Left ventricle myocardium superior (tissue), 1 donor: ENCODE data around the gene DTX1. TPM values are rescaled to one million over a fixed set of nuclear protein-coding genes. Genes with fewer than 3 reads are reported as not detected.
"Not testable (repeated sequence)": the region's sequence is repeated elsewhere in the genome, so short reads cannot be mapped to it uniquely, and the experiment has no call there.

Experiments
- ATAC-seq: fragments of 200-7000 bp; cut with Tn5 transposase; one replicate; pipeline ENCODE4 v1.9.1; 2020; ENCODE audit warnings: mild to moderate bottlenecking, moderate library complexity
- DNase-seq: peaks from one replicate; pipeline ENCODE4 v3.0.0-alpha.2; 2020
- intact Hi-C: fragments of 100-400 bp; cut with micrococcal nuclease; formaldehyde crosslinking; loops from one replicate; pipeline ENCODE4 v1.11.0; 2022
- total RNA-seq: library from RNA; stranded (reverse); fragmentation: NEBNext Ultra II Directional; extraction: Animal tissue kit (Norgen Biotek cat#: 25700); gene quantifications from one replicate; pipeline ENCODE4 v1.2.1, GENCODE V29; 2021
- donor health status: DM: no; HTN: yes; CAD: no; lungs with severe emphysema.

The DTX1 gene
- total RNA-seq, 1 donor from 2014 or later = 2.4 TPM

DNA sequence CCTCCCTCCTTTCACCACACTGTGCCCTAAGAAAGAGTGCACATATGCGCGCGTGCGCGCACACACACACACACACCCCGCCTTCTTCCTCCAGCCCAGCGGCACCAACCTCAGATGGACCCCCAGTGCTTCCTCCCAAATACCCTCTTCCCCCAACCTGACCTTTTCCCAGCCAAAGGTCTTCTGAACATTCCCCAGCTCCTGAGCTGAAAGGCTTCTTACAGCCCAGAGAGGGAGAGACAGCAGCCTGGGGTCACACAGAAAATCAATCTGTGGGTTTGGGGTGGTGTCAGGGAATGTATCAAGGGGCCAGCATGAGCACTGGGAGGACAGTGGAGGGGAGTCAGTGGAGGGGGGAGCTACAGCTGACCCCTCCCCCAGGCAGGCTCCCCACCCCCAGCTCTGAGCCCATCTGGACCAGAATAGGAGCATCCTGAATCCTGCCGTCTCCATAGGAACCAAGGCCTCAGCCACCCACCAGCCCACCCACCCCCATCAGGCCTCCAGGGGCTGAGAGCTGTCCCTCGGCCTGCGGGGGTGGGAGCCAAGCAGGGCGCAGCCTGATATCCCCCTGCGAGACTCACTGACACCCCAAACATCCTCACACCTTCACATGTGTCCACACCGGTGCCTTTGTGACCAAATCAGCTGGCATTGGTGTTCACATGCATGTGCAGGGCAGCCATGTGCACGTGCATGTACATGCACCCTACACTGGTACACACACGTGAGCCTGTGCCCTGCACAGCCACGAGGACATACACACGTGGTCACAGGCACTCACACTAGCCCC lies 73.3 kb downstream of the DTX1 start:
- DNase-seq = no peak
- intact Hi-C loops = no loop called here
- ATAC-seq = no peak

DNA sequence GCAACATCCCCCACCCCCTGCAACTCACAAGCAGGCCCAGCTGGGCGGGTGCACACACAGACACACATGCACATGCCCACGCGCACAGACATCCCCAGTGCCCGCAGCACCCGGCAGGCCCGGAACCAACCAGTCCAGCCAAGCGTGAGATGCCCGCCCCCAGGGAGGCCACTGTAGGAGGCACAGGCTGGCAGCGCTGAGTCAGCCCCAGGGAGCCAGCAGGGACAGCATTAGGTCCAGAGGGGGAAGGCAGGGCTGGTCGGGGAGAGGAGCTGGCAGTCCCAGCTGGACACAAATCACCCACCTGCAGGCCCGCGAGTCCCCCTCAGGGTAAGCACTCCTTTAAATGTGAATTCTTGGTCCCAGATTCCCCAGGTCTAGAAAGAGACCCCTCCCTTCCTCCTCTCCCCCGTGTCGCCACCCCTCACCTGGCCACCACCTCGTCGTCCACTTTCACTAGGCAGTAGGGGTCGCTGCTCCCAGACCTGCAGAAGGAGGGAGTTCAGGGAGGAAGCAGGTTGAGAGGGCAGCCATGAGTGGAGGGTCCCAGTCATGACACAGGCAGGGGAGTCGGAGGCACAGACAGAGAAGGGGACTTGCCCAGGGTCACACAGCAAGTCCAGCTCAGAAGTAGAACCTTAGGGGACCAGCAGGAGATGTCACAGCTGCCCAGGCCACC lies 74.1 kb downstream of the DTX1 start:
- no peak for DNase-seq
- ATAC-seq = no peak
- intact Hi-C loops = no loop called here

DNA sequence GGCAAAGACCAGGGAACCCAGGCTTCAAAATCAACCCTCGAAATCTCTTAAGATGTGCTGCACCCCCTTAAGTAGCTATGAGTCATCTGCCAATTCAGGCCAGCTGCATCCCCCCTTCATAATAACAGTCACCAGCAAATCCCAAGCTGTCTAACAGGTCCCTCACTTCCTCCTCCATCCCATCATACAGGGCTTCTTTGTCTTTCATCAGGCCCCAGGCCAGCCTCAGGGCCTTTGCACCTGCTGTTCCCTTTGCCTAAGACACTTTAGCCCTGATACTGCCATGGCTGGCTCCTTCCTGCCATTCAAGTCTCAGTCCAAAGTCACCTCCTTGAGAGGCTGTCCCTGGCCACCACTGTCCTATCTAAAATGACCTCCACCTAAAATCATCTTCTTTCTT lies 75.0 kb downstream of the DTX1 start:
- intact Hi-C loops = no loop called here
- DNase-seq = no peak
- ATAC-seq = no peak

DNA sequence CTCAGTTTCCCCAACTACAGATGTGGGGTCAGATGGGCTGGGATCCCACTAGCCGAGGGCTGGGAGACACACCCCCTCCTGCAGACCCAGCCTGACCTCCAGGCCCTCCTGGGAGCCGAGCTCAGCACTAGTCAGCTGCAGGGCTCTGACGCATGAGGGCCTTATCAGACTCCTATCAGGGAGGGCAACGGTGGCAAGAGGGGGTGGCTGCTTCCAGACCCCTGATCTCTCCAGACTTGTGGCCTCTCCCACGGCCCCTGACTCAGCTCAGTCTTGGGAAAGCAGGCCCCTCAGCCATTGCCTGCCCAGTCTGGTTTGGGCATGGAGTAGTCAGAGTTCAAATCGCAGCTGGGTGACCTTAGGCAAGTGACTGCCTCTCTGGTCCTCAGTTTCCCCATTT lies 76.5 kb downstream of the DTX1 start:
- intact Hi-C loops = no loop called here
- ATAC-seq (no peak), DNase-seq (no peak)

DNA sequence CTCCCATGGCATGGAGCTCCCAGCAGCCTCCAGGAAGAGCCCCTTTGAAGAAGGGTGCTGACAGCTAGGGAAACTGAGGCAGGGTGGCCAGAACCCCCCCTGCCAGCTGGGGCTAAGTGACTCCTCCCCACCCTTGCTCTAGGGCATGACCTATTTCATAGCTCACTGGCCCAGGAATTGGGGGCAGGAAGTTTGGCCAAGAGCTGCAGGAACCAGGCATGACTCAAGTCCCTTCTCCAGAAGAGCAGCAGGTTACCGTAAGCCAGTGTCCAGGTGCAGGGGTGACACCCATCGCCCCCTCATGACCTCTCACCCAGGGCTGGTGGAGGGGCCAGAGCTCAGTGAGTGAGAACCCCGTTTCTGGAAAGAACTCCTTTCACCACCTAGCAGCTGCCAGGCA lies 77.1 kb downstream of the DTX1 start:
- ATAC-seq (no peak), DNase-seq (no peak)
- intact Hi-C loops = no loop called here

DNA sequence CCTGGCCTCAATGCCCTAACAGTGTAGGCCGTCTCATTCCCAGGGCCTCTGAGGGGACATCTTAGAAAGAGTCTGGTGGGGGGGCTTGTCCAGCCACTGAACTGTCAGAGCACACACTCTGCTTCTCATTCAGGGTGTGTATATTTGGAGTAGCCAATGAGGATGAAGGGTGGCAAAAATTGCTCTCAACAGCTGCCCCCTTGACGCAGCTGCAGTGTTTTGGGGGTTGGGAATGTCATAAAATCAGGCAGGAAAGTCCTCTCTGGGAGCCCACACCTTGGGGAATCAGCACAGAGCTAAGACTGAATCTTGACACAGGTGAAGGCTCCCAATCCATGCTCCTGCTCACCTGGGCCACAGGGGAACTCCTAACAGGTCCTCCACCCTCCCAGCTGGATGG lies 77.5 kb downstream of the DTX1 start:
- DNase-seq = no peak
- intact Hi-C loops = no loop called here
- no peak for ATAC-seq

DNA sequence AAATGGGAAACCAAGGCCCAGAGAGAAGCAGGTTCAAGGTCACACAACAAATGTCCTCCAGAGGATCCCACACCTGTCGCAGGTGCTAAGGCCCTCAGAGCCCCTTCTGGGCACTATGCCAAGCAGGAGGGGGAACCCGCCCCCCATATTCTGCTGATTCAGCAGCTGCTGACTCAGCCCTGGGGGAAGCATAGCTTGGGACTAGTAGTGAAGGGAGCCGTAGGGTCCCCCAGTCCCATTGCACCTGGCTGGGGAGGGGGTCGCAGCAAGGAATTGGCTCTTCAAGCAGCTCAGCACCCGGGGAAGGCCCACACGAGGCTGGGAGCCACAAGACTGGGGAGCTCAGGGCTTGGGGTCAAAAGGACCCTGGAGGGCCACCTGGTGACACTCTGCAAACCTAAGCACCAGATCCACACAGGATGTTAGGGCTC lies 78.0 kb downstream of the DTX1 start:
- ATAC-seq (no peak), DNase-seq (no peak)
- intact Hi-C loops = no loop called here

DNA sequence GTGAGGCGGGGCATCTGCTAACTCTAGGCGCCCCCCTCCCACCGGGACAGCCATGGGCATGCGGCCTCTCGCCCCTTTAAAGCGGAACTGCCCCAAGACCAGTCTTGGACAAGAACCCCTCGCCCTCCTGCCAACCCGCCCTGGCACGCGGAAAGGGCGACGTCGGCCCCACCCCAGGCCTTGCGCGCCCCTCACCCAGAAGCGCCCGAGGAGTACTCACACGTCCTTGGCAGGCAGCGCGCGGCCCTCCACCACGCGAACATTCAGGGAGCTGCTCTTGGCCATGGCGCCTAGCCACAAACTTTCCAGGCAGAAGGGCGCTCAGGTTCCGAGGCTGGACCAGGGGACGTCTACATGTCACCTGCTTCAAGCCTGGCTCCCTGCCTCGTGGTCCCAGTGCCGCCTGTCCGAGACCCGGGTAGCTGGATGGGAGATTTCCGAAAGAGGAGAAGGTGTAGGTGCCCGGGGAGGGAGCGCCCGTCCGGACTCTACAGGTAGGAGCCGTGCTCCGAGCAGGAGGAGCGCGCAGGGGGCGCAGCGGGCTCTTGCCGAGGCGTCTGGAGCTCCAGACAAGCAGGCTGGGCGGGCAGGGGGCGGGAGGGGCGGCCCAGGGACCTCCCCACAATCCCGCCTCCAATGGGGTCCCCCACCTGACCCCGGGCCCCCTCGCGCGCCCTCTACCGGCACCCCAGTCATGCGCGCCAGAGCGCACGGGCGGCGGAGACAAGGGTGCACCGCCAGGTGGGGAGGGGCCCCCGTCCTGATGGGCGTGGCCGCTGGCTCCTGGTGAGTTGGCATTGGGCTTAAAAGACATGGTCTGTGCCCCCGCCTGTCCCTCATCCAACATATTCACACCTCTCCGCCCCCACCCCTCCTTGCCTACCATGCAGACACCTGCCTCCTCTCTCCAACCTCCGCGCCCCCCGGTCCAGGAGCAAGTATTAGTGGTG lies 78.9 kb downstream of the DTX1 start, which contains the start of gene RASAL1:
TSS of gene RASAL1 (minus strand) at position 584 of the 950 bp plus-strand sequence. CDS start at position 285, 299 bp downstream.
- DNase-seq = no peak
- intact Hi-C loops = no loop called here
- ATAC-seq = no peak

DNA sequence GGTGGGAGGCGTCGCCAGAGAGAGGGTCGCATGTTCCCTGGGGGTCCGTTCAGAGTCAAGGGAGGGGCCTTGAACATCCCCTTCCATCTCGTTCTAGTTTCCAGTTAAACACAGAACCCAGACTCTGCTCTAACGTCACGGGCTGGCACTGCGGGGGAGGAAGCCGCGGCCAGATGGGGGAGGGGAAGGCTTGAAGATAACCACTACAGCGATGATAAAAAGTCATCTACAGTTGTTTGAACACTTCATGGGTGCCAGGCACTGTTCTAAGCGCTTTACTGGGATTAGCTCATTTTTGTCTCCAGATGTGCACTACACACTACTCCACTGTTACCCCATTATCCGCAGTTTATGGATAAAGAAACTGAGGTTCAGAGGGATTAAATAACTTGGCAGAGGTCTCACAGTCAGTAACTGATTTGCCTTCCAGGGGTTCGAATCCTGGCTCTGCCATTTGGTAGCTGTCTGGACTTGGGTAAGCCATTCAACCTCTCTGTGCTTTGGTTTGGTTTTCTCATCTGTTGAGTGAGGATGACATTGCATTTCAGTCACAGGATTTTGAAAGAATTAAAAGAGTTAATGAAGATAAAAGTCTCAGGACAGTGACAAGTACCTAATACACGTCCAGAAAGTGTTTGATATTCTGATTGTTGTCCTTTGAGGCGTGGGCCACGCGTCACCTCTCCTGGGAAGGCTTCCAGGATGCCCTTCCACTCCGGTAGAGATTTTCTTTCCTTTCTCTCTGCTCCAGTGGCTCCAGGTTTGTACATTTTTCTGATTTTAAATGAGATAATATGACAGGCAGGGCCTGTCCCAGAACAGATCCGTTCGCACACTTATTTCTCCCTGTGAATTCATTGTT lies 79.8 kb downstream of the DTX1 start:
- DNase-seq = no peak
- intact Hi-C loops = no loop called here
- no peak for ATAC-seq

DNA sequence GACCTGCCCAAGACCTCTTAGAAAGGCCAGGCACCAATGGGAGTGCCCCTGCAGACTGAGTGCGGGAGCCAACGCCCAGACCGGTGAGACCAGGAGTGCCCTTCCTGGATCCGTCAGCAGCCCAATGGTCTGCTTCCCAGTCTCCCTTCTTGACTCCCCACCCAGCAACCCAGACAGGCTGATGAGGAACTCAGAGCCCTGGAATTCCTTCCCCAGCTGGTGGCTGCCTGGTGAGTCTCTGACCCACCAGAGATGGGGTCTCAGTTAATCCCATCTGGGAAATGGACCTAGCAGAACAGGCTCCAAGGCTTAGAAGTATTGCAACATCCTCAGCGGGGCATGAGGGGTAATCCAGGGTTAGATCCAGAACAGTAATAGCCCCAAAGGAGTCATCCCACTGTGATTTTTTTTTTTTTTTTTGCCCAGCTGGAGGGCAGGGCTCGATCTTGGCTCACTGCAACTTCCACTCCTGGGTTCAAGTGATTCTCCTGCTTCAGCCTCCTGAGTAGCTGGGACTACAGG lies 80.5 kb downstream of the DTX1 start:
- no peak for DNase-seq
- intact Hi-C loops = no loop called here
- no peak for ATAC-seq

DNA sequence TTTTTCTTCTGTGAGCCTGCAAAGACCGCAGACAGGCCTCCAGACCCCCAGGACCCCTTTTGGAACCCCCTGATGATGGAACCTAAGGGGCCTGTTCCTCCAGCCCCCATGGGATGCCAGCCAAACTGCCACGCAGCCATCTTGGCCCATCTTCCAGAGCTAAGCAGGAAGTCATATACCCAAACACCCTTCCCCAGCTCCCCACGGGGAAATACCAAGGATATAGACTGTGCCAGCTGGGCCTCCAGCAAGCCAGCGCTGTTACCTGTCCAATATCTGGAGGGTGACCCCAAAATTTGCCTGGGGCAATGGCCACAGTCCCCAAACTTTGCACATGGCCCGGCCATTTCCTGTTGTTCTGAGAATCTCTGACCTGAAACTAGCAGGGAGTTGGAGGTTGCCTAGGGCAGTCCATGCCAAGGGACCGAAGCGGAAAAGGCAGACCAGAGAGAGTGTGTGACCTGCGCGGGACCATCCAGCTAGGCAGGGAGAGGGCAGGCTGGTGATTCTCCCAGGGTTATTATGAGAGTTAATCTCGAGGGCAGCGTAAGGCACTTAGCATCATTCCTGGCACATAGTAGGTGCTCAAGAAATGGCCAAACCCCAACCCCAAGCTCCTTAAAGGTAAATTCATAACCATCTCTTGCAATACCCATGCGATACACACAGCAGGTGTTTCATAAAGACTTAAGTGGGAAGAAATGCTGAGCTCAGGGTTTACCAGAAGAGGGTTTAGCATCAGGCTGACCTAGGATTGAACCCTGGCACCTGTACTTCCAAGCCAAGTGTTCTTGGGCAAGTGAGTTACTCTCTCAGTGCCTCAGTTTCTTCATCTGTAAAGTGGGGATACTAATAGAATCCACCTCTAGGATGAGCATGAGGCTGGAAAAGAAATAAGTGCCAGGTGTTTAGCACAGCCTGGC lies 81.6 kb downstream of the DTX1 start:
- DNase-seq = no peak
- ATAC-seq = no peak
- intact Hi-C loops = no loop called here

DNA sequence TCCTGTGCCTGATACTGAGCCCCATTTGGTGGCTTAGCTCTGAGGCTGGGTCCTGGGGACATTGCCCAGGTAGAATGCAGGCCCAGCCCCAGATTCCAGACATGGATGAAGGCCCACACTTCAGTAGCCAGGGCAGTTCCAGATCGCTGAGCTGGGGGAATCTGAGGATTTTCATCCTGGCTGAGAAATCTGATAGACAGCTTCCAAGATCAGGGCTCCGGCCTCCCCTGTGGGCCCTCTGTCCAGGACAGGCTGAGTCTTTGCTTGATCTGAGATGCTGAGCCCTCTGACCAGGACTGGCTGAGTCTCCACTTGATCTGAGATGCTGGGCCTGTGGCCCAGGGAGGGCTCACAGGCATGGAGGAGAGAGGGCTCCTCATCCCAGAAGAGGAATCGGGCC lies 82.3 kb downstream of the DTX1 start:
- intact Hi-C loops = no loop called here
- ATAC-seq = no peak
- DNase-seq = no peak

DNA sequence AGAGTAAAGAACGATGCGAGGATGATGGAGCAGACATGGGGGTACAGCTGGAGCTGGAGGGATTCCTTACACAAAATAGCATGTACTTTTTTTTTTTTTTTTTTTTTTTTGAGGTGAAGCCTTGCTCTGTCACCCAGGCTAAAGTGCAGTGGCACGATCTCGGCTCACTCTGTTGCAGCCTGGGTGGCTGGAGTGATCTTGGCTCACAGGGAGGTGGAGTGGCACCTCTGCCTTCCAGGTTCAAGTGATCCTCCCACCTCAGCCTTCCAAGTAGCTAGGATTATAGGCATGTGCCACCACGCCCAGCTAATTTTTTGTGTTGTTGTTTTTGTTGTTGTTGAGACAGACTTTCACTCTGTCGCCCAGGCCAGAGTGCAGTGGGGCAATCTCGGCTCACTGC lies 84.2 kb downstream of the DTX1 start:
- intact Hi-C loops = no loop called here
- ATAC-seq = no peak
- no peak for DNase-seq

DNA sequence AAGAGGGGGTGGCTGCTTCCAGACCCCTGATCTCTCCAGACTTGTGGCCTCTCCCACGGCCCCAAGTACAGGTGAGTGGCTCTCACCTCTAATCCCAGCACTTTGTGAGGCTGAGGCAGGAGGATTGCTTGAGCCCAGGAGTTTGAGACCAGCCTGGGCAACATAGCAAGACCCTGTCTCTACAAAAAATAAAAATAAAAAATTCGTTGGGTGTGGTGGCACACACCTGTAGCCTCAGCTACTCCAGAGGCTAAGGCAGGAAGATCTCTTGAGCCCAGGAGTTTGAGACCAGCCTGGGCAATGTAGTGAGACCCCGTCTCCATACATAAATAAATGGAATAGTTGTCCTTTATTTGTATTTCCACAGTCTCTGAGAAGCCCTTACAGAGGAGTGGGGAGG lies 85.2 kb downstream of the DTX1 start:
- DNase-seq, intact Hi-C loops, ATAC-seq: not testable (repeated sequence)

DNA sequence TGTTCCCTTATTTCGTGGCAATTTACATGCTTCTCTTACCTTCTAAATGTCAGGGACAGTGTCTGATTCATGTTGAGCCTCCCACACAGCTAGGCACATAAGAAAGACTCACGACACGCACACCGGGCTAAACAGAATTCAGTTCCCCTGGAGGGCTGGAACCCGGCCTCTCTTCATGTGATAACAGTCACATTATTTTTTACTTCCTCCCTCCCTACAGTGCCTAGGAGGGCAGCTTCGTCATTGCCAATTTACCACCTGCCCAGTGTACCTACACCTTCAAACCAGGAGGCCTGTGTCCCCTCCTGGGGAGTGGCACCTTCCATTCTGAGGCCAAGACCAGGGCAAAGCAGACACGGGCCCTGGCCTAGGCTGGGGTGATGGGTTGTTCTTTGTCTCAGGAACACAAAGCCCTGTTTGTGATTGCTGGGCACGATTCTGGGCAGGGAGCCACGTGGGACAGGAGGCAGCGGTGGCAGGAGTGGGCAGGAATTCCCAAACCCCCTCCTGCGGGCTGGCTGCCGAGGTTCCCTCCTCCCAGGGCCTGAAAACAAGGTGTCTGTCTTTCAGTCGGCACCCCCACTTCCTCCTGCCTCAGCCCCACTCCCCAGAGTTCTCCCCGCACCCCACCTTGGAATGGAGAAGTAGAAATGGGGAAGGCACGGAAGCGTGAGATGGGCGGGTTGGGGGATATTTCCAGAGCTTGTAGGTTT lies 85.8 kb downstream of the DTX1 start:
- DNase-seq (peak; percentile 60), ATAC-seq (peak; percentile 83)

DNA sequence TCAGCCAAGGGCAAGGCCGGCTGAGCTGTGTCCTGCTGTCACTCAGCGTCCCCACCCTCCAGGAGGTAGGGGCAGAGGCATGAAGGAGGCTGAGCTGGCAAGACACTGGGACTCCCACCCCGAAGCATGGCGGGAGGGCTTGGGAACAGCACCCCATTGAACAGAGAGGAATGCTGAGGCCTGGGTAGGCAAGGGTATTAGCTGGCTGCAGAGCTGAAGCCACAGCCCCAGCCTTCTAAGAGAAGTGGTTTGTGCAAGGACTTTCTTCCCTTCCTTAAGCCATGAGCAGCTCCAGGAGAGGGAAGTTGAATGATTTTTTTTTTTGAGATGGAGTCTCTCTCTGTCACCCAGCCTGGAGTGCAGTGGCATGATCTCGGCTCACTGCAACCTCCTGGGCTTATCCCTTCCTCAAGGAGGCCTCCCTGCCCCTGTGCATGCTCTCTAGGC lies 86.4 kb downstream of the DTX1 start:
- intact Hi-C loops = no loop called here
- DNase-seq (no peak), ATAC-seq (peak; percentile 58)

More for the DNA sequence above, 85.8 kb downstream of the DTX1 start:
- intact Hi-C loops = no loop called here

DNA sequence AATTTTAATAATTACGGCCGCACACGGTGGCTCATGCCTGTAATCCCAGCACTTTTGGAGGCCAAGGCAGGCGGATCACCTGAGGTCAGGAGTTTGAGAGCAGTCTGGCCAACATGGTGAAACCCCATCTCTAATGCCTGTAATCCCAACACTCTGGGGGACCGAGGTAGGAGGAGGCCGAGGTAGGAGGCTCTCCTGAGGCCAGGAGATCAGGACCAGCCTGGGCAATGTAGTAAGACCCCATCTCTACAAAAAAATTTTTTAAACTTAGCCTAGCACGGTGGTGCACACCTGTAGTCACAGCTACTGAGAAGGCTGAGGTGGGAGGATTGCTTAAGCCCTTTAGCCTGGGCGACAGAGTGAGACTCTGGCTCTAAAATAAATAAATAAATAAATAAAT lies 87.4 kb downstream of the DTX1 start:
- no peak for ATAC-seq
- no peak for DNase-seq
- intact Hi-C loops = no loop called here
